SH-SY5Y (cell line): ENCODE results near the gene P3H2.

Source experiments
- GATA2 ChIP-seq: IDR thresholded peaks from 2 replicates; pipeline ENCODE4 v1.6.1; 2011; ENCODE audit warnings: mild to moderate bottlenecking, low read depth, low read length
- GATA3 ChIP-seq: IDR thresholded peaks from 2 replicates; pipeline ENCODE4 v1.6.1; 2011; ENCODE audit warnings: low read depth, mild to moderate bottlenecking, low read length, moderate library complexity

P3H2 gene

DNA sequence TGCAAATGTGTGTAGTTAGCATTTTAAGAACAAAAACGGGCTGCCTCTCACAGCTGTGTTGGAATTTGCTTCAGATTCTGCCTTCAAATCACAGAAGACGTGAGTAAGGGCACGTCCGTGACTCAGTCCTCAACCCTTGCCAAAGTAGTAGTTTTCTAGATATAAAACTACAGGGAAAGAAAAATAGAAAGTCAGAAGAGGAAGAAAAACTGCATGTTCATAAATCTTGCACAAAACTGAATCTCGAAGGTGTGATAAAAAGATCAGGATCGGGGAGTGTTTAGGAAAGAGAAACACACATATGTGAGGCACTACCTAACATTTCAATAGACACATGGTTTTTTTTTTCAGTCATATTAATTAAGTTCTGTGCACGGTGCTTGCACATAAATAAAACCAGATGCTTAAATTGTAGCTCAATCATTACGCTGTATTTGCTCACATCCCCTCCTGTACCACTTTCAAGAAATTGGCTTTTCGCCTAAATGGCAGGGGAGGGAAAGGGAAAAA is 71.7 kb downstream of the P3H2 start:
- no peak for TF ChIP-seq GATA2
- no peak for TF ChIP-seq GATA3

DNA sequence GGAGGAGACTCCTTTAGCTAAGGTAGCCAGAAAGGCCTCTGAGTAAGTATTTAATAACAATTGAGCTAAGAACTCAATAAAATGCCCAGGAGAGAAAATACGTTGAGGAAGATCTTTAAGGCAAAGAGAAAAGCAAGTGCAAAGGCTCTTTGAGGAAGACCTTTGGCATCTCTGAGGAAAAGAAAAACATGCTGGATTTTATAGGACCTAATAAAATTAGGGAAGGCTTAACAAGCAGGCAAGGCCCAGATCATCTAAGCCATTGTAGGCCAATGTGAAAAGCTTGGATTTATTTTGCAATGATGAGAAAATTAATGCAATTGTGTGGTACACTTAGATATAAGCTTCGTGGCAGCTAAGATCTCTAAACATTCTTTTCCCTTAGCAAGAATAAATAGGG is 75.7 kb downstream of the P3H2 start:
- TF ChIP-seq GATA3: no peak
- TF ChIP-seq GATA2: no peak

DNA sequence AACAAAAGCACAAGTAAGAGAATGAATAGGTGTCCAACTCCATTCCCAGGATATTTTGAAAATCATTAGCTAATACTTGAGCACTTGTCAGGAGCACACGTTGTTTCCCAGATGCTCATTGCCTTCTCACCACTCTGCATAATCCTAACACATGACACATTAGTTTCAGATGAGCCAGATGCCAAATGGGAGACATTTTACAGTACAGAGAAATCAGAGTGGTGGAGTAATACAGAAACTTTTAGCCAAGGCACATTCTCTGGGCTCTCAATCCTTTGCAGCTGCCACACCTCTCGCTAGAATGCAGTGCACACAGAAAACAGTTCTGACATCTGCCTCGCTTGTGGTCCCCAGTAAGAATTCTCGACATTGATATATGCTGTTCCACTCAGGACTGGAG is 76.6 kb downstream of the P3H2 start:
- TF ChIP-seq GATA3 (no peak), GATA2 (no peak)

DNA sequence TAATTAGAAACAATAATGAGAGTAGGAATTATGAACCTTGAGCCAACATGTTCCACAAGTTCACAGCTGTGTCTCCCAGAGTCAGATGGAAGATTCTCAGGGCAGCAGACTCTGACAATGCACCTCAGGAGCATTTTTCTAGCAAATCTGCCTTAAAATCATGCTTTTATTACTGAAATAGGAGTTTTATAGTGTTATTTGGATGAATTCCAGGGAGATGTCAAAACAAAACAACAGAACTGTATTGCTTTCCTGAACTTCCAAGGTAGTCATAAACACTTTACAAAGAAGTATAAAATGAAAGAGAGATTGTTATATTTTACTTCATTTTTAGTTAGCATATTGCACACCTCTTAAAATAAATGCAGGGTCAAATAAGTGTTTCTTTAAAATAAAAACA is 77.0 kb downstream of the P3H2 start:
- TF ChIP-seq GATA2: no peak
- no peak for TF ChIP-seq GATA3

DNA sequence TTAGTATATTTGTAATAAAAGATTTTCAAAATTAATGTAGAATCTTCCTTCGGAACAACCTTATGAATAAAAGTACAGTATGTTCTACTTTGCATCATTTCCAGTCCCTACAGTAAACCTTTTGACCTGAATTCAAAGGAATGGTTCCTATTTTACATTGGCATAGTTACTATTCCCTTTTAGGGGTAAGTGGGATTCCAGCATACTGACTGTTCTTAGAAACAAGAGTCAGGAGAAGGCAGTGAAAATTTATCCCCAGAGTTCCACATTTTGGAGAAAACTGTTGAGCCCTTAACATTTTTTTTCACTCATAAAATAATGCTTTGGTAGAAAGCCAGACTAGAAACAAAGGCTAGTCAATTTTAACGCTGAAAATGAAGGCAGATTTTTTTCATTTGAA is 78.1 kb downstream of the P3H2 start:
- TF ChIP-seq GATA2 (no peak), GATA3 (no peak)

DNA sequence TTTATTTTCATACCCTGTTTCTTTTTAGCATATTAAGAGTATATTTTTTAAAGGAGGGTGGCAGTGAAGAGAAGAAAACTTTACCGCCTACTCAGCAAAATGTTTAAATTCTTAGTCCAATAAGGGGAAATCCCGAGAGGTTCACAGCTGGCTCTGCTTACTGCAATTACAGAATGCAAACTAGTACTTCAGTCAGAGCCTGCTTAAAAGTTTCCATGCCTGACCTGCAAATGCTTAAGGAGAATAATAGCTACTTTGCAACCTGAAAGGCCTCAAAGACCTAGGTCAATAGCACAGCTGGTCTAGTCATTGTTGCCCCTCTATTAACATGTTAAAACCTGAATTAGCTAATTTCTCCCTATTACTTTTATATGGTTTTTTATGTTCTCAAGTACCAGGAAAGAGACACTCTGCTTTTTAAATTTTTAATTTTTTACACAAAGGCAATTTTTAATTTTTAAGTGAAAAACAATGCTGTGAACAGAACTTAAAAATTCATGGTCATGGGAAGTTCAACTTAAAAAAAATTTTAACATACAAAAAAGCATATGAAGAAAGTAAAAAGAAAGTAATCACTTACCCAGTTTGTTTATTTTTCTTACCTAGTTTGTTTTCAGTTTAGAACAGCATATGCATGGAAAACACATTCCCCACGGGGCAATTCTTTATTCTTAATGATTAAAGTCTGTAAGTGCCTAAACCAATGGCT is 79.2 kb downstream of the P3H2 start:
- TF ChIP-seq GATA3 (no peak), GATA2 (no peak)

DNA sequence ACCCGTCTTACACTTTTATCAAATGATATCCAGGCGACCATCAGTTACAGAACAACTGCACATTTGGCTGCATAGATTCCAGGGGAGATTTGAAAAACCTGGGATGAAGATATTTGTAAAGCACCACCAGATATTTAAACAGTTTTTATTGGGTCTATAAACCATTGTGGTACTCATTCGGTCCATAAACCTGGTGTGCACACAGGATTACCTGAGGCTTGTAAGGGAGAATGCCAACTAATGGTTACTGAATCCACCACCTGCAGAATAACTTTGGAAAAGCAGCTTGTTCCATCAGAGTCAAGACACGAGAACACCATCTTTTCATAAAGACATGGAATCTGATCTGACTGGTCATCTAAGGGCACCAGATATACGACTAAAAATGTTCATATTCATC is 80.6 kb downstream of the P3H2 start:
- no peak for TF ChIP-seq GATA3
- no peak for TF ChIP-seq GATA2

DNA sequence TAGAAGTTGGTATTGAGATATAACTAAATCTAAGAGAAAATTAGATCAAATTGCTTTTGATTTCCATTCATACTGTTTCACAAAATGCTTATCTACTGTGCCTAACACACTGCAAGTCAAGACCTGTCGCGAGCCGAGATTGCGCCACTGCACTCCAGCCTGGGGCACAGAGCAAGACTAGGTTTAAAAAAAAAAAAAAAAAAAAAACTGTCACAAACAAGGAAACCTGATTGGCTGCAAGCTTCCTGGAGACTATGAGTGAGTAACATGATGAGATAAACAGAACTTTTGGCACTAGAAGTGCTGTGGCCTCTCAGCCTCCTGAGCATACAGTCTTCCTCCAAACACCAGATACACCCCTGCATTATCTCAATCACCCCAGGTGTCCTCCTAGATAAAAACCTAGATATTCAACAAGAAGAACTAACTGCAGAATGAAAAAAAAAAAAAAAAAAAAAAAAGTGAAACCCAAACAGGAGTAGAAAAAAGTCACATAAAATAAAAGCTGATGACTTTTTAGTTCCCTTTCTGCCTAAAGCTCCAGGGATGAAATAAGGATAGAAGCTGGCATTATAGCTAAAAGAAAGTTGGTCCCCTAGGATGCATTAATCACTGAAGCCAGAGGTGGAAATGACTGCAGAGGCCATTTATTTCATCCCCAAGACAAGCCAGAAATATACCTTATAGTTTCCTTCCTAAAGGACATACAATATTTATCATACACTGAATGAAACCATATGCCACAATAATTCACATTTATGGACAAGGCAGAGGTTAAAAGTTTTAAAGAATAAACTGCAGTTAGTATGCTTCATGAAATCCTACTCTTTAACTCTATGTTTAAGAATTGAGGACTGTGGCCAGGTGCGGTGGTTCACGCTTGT is 82.4 kb downstream of the P3H2 start:
- TF ChIP-seq GATA2 (no peak), GATA3 (no peak; the same call in 1 of the 2 replicates)

DNA sequence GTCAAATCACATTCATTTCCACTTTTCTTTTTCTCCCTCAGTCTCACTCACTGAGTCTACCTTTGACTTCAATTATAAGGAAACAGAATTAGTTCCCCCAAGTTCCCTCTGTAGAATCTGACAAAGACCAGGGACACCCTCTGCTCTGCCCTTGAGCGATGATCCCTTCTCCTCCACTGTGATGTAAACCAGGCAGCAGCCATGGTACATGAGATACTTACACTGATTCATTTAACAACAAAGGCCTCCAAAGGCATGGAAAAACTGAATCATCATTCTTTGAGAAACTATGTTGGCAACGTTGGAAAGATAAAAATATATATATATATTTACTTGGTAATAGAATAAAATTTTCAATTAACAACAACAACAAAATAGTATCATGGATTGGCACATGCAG is 84.1 kb downstream of the P3H2 start:
- TF ChIP-seq GATA2: no peak
- TF ChIP-seq GATA3: no peak

DNA sequence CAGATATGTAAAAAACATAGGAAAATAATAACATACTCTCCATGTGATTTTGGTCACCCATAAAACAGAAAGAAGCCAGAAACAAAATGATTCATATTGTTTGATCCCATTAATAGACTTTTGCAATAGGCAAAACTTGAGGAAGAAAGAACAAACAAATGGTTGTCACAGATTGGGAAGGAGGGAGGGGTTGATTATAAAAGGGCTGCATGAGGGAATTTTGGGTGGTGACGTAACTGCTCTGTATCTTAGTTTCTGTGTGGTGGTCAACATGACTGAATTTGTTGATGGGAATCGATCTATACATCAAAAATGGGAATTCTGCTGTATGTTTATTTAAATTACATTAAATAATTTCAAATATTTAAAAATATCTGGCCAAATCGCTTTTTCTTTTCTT is 86.3 kb downstream of the P3H2 start:
- TF ChIP-seq GATA2 (no peak), GATA3 (no peak)

DNA sequence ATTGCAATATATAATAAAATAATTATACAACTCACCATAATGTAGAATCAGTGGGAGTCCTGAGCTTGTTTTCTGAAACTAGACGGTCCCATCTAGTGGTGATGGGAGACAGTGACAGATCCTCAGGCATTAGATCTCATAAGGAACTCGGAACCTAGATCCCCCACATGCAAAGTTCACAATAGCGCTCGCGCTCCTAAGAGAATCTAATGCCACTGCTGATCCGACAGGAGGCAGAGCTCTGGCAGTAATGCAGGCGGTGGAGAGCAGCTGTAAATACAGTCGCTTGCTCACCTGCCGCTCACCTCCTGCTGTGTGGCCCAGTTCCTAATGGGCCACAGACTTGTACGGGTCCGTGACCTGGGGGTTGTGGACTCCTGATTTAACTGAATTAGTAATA is 87.8 kb downstream of the P3H2 start:
- TF ChIP-seq GATA3 (no peak), GATA2 (no peak)

DNA sequence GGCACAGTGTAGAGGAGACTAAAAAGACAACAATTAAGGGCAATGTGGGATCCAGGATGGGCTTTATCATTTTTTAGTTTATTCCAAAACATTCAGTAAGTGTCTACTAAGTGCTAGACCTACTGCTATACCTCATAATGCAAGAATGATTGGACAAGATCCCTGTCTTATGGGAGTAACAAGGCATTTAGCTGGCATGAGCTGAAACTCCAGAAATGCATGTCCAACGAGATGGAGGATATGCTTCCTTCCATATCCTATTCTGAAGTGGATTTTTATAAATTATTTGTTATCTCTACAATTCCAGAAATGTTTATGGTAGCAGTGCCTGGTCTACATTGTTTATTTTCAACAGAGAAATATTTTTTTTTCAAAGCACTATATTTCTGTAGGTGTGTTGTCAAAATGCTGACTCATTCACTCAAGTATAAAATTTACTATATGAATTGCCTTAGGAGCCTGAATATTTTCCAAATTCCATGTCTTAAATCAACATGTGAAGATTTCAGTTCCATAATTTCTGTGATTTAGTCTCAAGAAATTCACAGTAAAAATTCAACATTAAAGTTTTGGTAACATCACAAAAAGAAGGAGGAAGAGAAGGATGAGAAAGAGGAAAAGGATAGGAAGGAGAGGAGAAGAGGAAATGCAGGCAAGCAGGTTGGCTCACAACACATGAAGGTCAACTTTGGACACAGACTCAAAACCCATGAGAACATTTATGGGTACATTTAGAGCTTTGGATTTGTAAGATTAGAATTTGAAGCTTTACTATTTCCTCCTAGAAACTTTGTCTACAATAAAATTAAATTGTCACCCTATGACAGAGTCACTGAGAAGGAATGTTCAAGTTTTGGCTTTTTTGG is 88.6 kb downstream of the P3H2 start:
- TF ChIP-seq GATA2 (no peak), GATA3 (no peak)

DNA sequence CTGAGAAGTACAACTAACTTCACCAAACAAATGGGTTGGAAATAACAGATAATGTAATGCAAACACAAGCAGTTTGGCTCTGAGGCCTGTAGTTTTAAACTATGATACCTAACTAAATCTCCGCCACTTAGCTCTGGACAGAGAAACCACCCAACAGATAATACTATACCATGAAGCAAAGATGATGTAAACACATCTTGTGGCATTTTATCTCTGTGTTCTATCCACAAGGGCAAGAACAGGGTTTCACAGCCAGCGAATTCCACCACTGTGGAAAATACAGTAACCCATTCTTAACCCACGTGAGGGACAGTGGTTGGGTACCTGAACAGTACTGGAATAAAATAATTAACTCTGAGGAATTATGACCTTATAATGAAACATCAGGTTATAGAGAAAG is 93.6 kb downstream of the P3H2 start:
- TF ChIP-seq GATA2 (no peak), GATA3 (no peak)

DNA sequence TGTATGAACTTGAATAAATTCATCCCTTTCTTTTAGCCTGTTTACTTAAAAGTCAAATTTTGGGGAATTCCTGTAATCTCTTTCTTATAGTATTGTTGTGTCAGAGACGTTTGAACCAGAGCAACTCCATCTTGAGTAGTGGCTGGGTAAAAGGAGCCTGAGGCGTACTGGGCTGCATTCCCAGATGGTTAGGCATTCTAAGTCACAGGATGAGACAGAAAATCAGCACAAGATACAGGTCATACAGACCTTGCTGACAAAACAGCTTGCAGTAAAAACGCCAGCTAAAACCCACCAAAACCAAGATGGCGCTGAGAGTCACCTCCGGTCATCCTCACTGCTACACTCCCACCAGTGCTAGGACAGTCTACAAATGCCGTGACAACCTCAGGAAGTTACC is 94.5 kb downstream of the P3H2 start:
- TF ChIP-seq GATA2 (no peak), GATA3 (no peak)
